NCI-H460 (cell line): ENCODE measurements around the gene POLR2M. TPM values are rescaled to one million over a fixed set of nuclear protein-coding genes. Genes with fewer than 3 reads are reported as not detected.

Experiments
- DNase-seq: peaks from one replicate; pipeline ENCODE4 v3.0.0-alpha.2; 2016; ENCODE audit warnings: low read depth; ENCODE audit errors: extremely low read depth
- total RNA-seq: library from RNA; depleted of rRNA; stranded (reverse); fragments of >200 nt; shearing (Covaris generic); gene quantifications from 2 replicates; pipeline ENCODE4 v1.2.3, GENCODE V29; 2014

POLR2M gene
- total RNA-seq, 1 experiment from 2014 or later = 194 TPM

DNA sequence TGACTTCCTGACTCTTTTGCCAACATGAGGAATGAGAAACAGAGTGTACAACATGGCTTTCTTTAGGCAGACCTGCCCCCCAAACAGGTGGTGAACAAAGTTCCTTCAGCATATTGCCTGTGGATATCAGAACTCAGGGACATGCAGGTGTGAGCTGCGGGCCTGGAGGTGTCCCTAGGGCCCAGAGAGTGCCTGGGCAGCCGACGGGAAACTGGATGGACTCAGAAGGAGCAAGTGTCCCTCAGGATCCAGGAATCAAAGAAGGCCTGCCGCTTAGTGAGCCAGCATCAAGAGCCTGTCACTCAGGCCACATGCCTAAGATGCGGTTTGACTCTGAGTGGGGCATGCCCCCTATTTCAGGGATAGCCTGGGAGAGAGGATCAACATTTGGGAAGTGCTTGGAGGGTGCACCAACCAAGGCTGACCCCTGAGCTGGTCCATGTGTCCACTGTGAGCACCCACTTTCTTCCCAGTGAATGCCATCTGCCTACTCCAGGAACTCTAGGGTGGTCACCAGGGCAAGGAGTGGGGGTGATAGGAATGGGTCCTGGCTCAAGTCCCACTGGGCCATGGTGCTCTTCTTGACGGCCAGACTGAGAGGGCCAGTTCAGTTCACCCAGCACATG lies 16.1 kb upstream of the POLR2M start:
- DNase-seq = no peak

- DNase-seq = no peak
Measured at GRCh38 chr15:57691082-57691481, 15.4 kb upstream of the POLR2M start.

DNA sequence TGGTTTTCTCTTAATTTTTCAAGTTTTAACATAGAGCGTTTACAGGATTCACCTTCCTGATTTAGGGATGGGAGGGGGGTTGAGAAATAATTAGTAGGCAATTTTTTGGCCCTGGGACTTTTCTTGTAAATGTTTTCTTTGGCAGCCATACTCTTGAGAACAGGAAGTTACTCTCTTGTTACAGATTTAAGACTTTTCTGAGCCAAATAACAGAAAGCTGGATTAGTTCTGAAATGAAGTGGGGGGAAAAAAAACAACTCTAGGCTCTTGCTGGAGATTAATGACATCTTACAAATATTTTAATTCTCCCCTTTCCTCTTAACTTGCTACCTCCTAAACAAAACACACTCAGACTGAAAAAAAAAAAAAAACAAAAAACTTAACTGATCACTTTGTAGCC lies 13.8 kb upstream of the POLR2M start:
- no peak for DNase-seq

DNA sequence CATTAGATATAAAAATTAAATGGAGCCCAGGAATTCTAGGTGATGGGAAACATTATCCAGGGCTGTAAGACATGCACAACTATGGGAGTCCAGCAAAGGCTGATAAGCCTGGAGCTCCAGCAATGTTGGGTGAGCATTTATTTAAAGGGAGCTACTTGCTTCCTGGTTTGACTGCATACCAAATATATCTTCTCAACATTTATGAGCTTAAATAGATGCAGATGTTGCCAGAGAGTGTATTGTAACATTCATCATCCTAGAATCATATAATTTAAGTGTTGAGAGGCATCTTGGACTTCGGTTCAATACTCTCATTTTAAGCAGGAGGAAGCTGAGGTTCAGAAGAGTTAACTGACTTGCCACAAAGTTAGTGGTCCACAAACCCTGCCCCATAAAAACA lies 12.2 kb upstream of the POLR2M start:
- DNase-seq = no peak

DNA sequence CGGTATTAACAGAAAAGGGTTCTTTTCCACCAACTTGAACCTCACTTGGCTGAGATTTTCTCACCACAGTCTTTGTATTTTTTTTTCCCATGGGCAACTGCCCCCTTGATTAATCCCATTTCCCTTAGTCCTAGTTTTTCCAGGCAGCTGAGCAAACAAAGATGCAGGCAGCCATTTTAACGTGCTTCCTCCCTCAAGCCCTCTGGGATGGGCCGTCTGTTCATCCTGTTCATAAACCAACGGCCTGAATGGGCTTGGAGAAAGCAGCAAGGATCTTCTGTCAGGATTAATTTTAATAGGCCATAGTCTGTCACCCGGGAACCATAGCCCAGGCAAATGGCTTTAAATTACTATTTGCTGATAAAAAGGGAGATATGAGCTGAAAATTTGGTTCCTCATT lies 10.4 kb upstream of the POLR2M start:
- no peak for DNase-seq

- no peak for DNase-seq
Measured at GRCh38 chr15:57697588-57697987, 8.9 kb upstream of the POLR2M start.

GRCh38 chr15:57698243-57698642 lies 8.3 kb upstream of the POLR2M start:
- DNase-seq = no peak

DNA sequence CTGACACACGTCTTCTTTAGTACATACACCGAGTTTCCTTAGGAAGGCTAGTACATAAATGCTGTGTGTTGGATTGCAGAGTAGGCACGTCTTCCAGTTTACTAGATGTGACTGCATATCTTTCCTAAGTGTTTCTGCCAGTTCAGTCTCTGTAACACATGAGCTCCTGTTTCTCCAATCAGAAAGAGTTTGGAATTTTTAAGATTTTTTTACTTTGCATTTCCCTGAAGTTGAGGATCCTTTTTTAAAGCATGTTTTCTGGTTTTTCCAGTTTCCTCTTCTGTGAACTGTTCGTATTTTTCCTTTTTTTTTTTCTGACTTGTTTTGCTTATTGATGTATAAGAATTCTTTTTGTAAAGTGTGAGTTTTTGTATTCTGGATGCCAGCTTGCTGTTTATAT lies 7.5 kb upstream of the POLR2M start:
- DNase-seq = no peak

- no peak for DNase-seq
Measured at GRCh38 chr15:57703387-57703786, 3.1 kb upstream of the POLR2M start.

DNA sequence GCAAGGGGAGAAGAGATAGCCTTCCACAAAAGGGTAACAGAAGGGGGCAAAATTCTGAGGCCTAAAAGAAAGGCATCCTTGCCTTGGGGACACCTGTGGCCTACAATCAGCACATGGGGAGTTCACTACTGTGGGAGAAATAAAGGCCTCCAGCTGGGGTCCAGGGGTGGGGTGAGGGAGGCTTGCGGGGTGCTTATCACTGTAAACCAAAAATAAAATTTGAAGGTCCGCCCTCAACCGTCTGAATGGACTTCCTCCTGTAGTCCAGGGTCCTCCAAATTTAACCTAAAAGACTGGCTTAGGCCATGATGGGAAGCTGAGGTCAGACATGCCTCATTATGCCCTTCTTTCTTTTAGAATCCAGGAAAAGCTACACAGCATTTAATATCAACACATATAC lies 2.1 kb upstream of the POLR2M start:
- DNase-seq = no peak

DNA sequence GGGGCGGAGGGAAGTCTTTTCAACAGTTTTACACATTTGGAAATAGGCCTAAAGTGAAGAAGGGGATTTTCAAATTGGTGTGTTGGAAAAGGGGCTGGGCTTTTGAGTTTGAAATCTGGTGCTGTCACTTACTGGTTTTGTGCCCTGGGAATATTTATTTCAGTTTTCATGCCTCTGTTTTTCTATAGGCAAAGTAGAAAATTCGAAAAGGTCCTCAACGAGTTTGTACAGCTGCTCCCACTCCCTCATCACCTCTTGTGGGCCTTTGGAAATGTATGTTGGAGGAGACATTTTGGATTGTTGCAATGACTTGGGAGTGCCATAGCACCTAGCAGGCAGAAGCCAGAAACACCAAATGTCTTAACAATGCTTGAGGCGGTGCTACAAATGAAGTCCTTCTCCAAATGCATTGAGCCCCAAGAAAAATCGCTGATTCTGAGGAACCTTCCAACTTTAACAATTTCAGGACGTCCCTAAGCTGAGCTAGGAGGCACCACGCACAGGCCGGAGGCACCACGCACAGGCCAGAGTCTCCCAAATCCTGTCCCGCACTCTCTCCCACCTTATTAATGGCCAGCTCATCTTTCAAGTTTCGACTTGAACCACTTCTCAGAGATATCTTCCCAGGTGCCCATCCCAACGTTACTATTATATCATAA lies 639 bp upstream of the POLR2M start:
- DNase-seq = no peak

DNA sequence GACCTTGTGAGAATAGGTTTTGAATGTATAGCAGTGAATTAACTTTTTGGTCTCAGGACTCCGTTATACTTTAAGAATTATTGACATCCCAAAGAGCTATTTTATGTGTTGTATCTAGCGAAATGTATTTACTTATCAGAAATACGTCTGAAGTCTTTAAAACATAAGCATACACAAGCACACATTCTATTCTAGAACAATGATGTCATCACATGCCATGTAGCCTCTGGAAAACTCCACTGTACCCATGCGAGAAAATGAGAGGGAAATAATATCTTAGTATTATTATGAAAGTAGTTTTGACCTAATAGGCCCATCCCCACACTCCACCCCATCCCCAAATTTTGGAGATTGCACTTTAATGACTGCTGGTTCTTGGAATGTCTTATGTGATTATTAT lies 1.5 kb downstream of the POLR2M start:
- DNase-seq = no peak

GRCh38 chr15:57718309-57718708 lies 11.8 kb downstream of the POLR2M start:
- no peak for DNase-seq

- no peak for DNase-seq
Measured at GRCh38 chr15:57720867-57721266, 14.4 kb downstream of the POLR2M start.

- DNase-seq = no peak
Measured at GRCh38 chr15:57726411-57726810, 19.9 kb downstream of the POLR2M start.

GRCh38 chr15:57727031-57727430 lies 20.5 kb downstream of the POLR2M start:
- no peak for DNase-seq

DNA sequence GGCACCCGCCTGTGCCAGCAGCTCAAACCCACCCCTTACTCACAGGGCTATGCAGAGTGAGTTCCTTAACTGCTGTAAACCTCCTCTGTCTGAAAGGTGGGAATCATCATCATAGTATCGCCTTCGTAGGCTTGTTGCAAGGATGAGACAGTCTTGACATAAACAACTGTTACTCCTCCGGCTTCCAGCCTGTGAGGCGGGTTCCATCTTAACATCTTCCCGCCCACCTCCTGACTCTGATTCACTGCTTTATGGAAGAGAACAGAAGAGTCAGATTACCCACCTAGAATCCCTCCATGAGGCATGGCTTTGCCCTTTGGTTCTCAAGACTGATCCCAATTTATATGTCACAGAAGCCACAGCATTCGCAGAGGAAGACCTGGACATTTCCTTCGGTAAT lies 21.9 kb downstream of the POLR2M start:
- no peak for DNase-seq

GRCh38 chr15:57730876-57731275 lies 24.4 kb downstream of the POLR2M start:
- no peak for DNase-seq

DNA sequence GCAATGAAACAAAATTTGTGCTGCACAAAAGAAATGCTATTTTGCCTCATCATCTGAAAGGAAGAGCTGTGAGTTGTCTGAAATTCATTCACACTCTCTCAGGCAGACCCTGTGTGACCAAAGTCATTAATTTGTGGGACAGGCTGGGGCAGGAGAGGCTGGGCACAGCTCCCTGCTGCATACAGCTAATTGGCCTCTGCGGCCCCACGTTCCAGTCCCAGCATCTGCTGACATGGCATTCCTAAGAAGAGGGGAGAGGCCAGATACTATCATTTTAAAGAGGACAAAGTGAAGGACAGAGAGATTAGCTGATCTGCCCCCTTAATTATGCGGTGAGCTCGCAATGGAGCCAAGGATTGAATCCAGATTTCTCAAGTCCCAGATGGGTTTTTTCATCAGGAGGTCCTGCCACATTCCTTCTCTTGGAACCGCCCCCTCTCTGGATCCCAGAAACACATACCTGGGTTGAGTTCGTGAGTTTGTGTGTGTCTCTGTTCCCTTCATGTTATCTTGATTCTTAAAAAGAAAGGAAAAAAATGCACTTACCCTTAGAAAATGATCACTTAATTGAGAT lies 25.1 kb downstream of the POLR2M start:
- no peak for DNase-seq

- DNase-seq = peak; percentile 60
Measured at GRCh38 chr15:57732526-57733331, 26.2 kb downstream of the POLR2M start.

- no peak for DNase-seq
Measured at GRCh38 chr15:57734860-57735259, 28.3 kb downstream of the POLR2M start.

DNA sequence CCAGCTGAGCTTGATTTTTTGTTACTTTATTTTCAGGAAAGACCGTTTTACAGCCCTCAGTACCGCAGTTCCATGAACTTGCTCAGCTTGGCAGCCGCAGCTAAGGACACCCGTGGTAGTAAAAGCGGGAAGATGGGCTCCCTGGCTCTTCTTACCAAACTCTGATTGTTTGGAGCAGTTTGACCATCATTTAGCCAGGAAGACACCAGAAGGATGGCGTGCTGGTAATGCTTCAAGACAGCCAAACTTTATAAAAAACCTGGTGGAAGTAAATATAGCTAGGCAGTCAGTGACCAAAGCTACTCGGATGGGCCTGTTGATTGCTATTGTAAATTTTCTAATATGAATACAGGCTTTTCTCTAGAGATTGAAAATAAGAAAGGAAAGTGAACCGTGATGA lies 28.9 kb downstream of the POLR2M start:
- DNase-seq = no peak
